OCI-LY7 (cell line): ENCODE measurements around the gene SLC4A3. TPM values are rescaled to one million over a fixed set of nuclear protein-coding genes. Genes with fewer than 3 reads are reported as not detected.
A peak's percentile ranks its signal among the peaks of the same experiment; 100 is the strongest.

Source experiments
- BruUV-seq: library from RNA; stranded (reverse); fragments of 400-500 nt; replicated peaks from 2 replicates; lab custom pipeline; 2021; lab: Mats Ljungman, UMichigan
- CTCF ChIA-PET: fragments of 300-600 bp; sonication (Branson Sonifier 250); formaldehyde crosslinking; loops from one replicate; lab custom pipeline; 2022; ENCODE audit warnings: antibody characterized with exemption; ENCODE audit not compliant: unreplicated experiment; lab: Charles Lee
- POLR2A ChIA-PET: fragments of 300-600 bp; sonication (Branson Sonifier 250); formaldehyde crosslinking; loops from one replicate; lab custom pipeline; 2022; ENCODE audit warnings: antibody characterized with exemption; lab: Charles Lee
- DNase-seq: peaks from one replicate; pipeline ENCODE4 v3.0.0-alpha.2; 2015; ENCODE audit warnings: low spot score
- H2AFZ ChIP-seq: fragments of 200-600 bp; sonication (generic), shearing (Covaris generic); 2 replicates; pipeline ENCODE4 v1.6.1; 2014; ENCODE audit warnings: mild to moderate bottlenecking, antibody characterized with exemption, low read length, moderate library complexity
- H3K27ac ChIP-seq: fragments of 200-600 bp; sonication (generic); 2 replicates; pipeline ENCODE4 v1.5.1; 2014; ENCODE audit warnings: mixed run types, low read depth, mild to moderate bottlenecking, moderate library complexity, low read length, inconsistent platforms; ENCODE audit not compliant: poor library complexity, severe bottlenecking
- H3K36me3 ChIP-seq: fragments of 200-600 bp; sonication (generic); 2 replicates; pipeline ENCODE4 v1.6.1; 2014; ENCODE audit warnings: mild to moderate bottlenecking, antibody characterized with exemption, low read length, moderate library complexity, mixed read lengths; ENCODE audit not compliant: insufficient read depth
- H3K4me1 ChIP-seq: fragments of 200-600 bp; sonication (generic); 2 replicates; pipeline ENCODE4 v1.5.1; 2014; ENCODE audit warnings: mild to moderate bottlenecking, low read length; ENCODE audit not compliant: insufficient read depth, poor library complexity, severe bottlenecking
- H3K4me2 ChIP-seq: fragments of 200-600 bp; sonication (generic); 2 replicates; pipeline ENCODE4 v1.6.1; 2014; ENCODE audit warnings: mild to moderate bottlenecking, low read length
- H3K4me3 ChIP-seq: fragments of 200-600 bp; sonication (generic); 2 replicates; pipeline ENCODE4 v1.5.1; 2014; ENCODE audit warnings: mild to moderate bottlenecking, low read depth, low read length; ENCODE audit not compliant: poor library complexity, severe bottlenecking
- H3K79me2 ChIP-seq: fragments of 200-600 bp; sonication (generic); 2 replicates; pipeline ENCODE4 v1.6.1; 2016; ENCODE audit warnings: low read depth, mild to moderate bottlenecking, low read length, moderate library complexity, mixed read lengths; ENCODE audit not compliant: insufficient read depth
- H3K9me2 ChIP-seq: fragments of 200-600 bp; sonication (generic); 2 replicates; pipeline ENCODE4 v1.6.1; 2016; ENCODE audit warnings: mild to moderate bottlenecking, low read length, mixed read lengths; ENCODE audit not compliant: insufficient read depth
- H3K9me3 ChIP-seq: fragments of 200-600 bp; sonication (generic); 2 replicates; pipeline ENCODE4 v1.6.1; 2014; ENCODE audit warnings: mild to moderate bottlenecking, mixed run types, low read length, mixed read lengths
- H4K20me1 ChIP-seq: fragments of 200-600 bp; sonication (generic); 2 replicates; pipeline ENCODE4 v1.6.1; 2014; ENCODE audit warnings: mild to moderate bottlenecking, antibody characterized with exemption, low read length, moderate library complexity, mixed read lengths; ENCODE audit not compliant: insufficient read depth
- EZH2phosphoT487 ChIP-seq: fragments of 200-600 bp; sonication (generic); IDR thresholded peaks from 2 replicates; pipeline ENCODE4 v1.6.1; 2018; ENCODE audit warnings: low read depth, borderline replicate concordance, mild to moderate bottlenecking, mixed run types, antibody characterized with exemption, low read length, moderate library complexity, mixed read lengths
- intact Hi-C: fragments of 100-400 bp; cut with micrococcal nuclease; formaldehyde crosslinking; loops from one replicate; pipeline ENCODE4 v1.10.0; 2022; ENCODE audit not compliant: unreplicated experiment
- total RNA-seq, 2 experiments: library from RNA; depleted of rRNA in 1 of 2; stranded (reverse); fragments of >200 nt in 1 of 2; shearing (Covaris generic) in 1 of 2; gene quantifications; 2 replicates each; pipeline ENCODE4 v1.2.3, GENCODE V29; 2014 to 2022
- TF ChIP-seq, protein P1 (sequence below): fragments of 200-600 bp; sonication (generic); conservative IDR thresholded peaks from 2 replicates; pipeline ENCODE4 v1.5.1; 2014; ENCODE audit warnings: mild to moderate bottlenecking, antibody characterized with exemption, low read length, moderate library complexity, mixed read lengths

Gene SLC4A3
- total RNA-seq, 2 experiments from 2014 or later, result not detected

DNA sequence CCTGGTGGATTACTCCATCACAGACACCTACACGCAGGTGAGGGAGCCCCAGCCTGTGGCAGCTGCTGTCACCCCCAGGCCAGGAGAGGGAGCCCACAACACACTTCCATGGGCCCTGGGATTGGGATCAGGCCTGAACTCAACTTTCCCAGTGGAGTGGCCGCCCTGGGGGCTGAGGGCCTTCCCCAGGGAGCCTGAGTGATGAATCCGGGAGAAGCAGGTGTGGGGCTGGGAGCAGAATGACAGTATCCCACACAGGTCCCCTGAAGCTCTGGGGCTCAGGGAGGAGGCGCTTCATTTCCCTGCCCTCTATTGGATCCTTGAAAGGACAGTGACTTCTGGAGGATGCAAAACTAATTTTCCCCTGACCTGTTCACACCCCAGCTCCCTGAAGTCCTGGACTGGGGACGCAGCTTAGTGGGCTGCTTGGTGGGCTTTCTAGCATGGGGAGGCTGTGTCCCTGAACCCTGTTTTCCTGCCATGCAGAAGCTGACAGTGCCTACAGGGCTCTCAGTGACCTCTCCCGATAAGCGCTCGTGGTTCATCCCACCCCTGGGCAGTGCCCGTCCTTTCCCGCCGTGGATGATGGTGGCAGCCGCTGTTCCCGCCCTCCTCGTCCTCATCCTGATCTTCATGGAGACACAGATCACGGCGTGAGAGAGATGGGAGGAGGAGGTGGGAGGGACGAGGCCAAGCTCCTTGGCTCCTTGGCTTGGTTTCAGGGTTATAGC is 11.0 kb downstream of the SLC4A3 start:
- H3K4me3 ChIP-seq, result no peak overlapping the region
- intact Hi-C loops, result no loop called here
- POLR2A ChIA-PET, result no interaction called here
- H2AFZ ChIP-seq, result no peak overlapping the region
- H3K79me2 ChIP-seq, result no peaks in the 10 kb centered on the region
- H3K4me2 ChIP-seq, result no peak overlapping the region
- no peak for DNase-seq
- H3K9me3 ChIP-seq, result no peaks in the 10 kb centered on the region
- CTCF ChIA-PET, result no interaction called here
- BruUV-seq, result no TSS peak
- TF ChIP-seq, protein P1, sequence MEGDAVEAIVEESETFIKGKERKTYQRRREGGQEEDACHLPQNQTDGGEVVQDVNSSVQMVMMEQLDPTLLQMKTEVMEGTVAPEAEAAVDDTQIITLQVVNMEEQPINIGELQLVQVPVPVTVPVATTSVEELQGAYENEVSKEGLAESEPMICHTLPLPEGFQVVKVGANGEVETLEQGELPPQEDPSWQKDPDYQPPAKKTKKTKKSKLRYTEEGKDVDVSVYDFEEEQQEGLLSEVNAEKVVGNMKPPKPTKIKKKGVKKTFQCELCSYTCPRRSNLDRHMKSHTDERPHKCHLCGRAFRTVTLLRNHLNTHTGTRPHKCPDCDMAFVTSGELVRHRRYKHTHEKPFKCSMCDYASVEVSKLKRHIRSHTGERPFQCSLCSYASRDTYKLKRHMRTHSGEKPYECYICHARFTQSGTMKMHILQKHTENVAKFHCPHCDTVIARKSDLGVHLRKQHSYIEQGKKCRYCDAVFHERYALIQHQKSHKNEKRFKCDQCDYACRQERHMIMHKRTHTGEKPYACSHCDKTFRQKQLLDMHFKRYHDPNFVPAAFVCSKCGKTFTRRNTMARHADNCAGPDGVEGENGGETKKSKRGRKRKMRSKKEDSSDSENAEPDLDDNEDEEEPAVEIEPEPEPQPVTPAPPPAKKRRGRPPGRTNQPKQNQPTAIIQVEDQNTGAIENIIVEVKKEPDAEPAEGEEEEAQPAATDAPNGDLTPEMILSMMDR, result 0 out of 2 replicates have a peak, but pooled peaks have one; percentile 14
- TF ChIP-seq EZH2phosphoT487, result no peak
- H3K4me1 ChIP-seq, result peaks cover 6% of the 10 kb centered on the region
- H3K36me3 ChIP-seq, result no peaks in the 10 kb centered on the region
- no peaks in the 10 kb centered on the region for H4K20me1 ChIP-seq
- no peaks in the 10 kb centered on the region for H3K9me2 ChIP-seq
- H3K27ac ChIP-seq, result no peak overlapping the region

DNA sequence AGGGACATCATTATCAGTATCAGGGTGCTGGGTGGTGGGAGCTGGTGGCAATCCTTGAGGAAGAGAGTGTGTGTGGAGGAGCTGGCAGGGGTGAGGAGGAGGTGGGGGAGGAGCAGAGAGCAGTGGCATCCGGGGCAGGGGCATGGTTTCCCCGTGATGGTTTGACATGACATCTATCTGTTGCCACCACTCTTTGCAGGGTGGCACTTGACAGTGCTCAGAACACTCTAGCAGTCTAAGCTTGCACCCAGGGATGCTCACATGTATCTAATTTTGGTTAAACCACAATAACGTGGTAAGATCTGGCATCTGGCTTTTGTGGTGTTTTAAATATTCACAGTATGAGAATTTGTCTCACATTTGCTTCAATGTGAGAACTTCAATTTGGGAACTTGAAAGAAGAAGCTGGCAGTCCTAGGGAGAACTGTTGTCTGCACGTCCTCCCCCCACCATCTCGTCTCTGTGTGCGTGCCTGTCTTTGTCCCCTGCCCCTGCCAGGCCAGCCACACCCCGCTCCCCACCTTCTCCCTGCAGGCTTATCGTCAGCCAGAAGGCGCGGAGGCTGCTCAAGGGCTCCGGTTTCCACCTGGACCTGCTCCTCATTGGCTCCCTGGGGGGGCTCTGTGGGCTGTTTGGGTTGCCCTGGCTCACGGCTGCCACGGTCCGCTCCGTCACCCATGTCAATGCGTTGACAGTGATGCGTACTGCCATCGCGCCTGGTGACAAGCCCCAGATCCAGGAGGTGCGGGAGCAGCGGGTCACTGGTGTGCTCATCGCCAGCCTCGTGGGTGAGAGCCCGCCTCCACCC is 11.7 kb downstream of the SLC4A3 start:
- BruUV-seq, result no TSS peak
- TF ChIP-seq, protein P1, result no peak
- no peak for TF ChIP-seq EZH2phosphoT487
- H3K4me1 ChIP-seq, result peaks cover 6% of the 10 kb centered on the region
- no peaks in the 10 kb centered on the region for H4K20me1 ChIP-seq
- no peaks in the 10 kb centered on the region for H3K36me3 ChIP-seq
- H3K4me3 ChIP-seq, result no peak overlapping the region
- H3K4me2 ChIP-seq, result no peak overlapping the region
- POLR2A ChIA-PET, result no interaction called here
- DNase-seq, result no peak
- CTCF ChIA-PET, result no interaction called here
- H3K9me3 ChIP-seq, result no peaks in the 10 kb centered on the region
- no peaks in the 10 kb centered on the region for H3K9me2 ChIP-seq
- H3K79me2 ChIP-seq, result no peaks in the 10 kb centered on the region
- H3K27ac ChIP-seq, result no peak overlapping the region
- intact Hi-C loops, result no loop called here
- H2AFZ ChIP-seq, result no peak overlapping the region
